Activated CD4-positive, alpha-beta T cell treated with anti-CD3 and anti-CD28 coated beads, Interleukin-2, amount 50 U/mL, for 4 hours (primary cell): ENCODE data around the gene GPAM.
"Not testable (repeated sequence)": the region's sequence is repeated elsewhere in the genome, so short reads cannot be mapped to it uniquely, and the experiment has no call there.

ENCODE experiments used
- DNase-seq, 2 experiments: peaks; one replicate each; pipeline ENCODE4 v3.0.0-alpha.2; 2020

Gene GPAM

DNA sequence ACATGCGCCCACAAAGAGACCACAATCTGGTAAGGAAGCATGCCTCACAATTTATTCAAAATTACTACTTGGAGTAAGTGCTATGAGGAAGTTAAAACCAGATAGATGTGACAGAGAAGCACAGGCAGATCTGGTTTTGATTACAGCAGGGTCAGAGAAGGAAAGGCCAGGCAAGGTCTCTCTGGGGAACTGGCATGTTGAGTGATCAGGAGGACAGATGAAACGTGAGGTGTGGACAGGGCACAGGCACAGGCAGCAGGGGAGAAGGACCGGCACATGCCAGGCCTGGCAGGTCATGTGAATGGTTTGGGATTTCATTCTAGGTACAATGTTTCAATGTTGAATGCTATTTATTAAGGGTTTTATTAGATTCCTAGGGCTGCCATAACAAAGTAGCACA is 51.6 kb downstream of the GPAM start:
- DNase-seq: no peak

DNA sequence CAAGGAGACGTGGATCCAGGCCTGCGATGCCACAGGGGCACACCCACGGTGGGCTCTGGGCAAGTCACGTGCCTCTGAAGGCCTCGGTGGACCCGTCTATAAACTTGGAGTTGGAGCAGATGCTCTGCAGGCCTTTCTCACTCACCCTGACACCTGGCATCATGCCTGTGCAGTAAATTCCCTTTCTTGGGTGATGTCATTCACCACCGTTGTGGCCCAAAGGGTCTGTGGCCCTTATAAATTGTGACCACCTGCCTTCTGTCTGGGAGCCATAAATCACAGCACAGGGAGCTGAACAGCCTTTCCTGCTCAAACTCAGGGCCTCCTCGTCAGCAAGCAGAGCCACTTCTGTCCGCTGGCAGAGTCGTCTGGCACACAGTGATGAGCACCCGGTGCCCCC is 52.2 kb downstream of the GPAM start:
- DNase-seq: no peak

DNA sequence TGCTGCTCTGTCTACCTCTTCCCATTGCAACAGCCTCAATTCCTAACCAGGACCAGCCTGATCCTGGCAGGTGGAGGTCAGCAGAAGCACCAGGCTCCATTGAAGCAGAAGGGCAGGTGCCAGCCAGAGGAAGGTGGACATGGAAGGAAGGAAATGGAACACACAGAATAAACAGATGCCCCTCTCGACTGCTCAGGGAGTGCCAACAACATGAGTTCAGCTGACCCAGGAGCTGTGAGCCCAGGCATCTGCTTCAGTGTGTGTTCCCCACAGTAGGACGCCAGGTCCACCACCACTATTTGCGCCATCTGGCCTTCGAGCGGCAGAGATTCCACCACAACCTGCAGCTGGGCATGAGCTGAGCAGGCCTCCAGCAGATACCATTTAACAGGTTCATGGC is 56.7 kb downstream of the GPAM start:
- DNase-seq: no peak

DNA sequence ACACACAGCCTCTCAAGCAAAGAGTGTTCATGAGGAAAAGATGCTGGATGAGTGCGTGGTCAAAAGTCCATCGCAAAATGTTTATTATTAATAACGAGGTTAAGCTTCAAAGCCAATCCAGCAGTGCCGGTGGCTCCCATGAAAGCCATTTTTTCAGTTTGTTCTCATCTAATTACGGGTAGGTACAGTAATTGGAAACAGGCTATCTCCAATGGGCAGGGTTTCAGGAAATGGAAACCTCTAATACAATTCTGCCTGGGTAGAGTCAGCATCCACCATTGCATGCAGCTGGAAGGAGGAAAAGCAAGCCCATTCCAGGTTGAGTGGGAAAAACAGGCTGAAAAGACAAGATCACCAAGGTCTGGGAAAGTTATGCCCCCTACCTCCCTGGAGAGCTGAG is 57.4 kb downstream of the GPAM start:
- DNase-seq: no peak

DNA sequence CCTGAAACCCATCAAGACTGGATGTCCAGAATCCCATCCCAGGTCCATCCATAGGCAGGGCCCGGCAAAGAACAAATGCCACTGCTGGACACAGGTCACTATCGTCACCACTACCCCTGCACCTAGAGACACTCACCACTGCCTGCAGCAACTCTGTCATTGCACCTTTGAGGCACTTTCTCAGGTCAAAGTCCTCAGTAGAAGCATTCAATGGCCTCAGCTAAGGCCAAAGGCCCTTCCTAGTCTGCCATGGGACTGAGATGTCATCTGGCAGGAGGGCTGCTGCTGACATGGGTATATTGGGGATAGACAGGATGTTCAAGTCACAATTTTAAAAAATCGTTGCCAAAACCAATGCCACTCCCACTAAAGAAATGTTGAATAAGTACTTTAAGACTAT is 58.7 kb downstream of the GPAM start:
- no peak for DNase-seq

DNA sequence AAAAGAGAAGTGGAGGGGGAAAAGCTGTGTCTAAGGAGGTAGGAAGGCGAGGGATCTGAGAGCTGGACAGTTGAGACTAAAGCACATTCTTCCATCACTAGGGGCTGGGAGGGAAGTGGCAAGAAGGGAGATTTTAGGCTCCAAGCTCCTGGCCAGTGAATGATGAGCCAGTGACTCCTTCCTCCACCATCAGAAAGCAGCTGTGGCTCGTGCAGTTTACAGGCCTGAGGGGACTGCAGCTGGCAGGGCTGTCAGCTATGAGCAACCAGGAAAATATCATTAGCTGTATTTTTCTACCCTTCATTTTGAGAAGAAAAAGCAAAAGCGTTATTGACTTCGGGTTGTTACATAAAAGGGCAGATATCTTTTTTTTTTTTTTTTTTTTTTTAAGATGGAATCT is 60.7 kb downstream of the GPAM start:
- DNase-seq: no peak

DNA sequence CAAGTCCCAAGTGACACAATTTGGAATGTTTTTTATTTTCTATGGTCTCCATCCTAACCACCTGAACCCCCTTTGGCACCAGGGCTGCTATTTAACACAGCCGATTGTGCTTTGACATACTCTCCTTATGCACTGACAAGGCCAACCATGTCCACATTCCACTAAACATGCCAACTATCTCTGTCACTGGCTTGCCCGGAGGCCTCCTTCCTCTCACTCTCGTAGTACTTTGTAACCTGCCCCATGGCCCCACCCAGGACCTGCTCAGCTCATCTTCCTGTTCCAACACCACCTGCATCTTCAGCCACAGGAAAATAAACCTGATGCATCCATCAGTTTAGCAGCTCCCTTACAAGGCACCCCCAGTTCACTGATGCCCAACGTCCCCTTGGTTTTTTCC is 63.1 kb downstream of the GPAM start:
- no peak for DNase-seq

DNA sequence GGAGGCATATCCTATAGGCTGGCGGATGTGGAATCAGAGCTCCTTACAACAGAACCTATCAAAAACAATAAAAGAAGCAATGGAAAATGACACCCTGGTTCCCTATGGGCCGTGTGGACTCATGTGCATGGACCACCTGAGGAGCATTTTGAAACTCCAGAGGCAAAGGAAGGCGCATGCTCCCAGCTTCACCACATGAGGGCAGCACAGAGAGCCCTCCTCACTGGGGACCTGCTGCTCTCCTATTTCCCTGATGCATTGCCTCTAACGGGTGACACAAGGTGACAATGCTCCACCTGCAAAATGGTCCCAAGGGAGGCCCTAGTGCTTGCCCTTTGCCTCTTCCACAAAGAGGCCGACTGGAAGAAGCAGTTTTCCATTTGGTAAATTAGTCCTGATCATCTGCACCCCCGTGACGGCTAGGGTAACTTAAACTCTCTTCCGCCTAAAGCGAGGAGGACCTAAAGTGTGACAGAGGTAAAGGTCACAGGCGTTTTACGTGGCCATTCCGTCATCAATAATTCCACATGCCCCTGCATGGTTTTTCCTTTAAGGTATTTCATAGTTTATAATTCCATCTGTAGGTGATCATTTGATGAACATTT is 67.7 kb downstream of the GPAM start:
- peak; percentile 4 for DNase-seq

DNA sequence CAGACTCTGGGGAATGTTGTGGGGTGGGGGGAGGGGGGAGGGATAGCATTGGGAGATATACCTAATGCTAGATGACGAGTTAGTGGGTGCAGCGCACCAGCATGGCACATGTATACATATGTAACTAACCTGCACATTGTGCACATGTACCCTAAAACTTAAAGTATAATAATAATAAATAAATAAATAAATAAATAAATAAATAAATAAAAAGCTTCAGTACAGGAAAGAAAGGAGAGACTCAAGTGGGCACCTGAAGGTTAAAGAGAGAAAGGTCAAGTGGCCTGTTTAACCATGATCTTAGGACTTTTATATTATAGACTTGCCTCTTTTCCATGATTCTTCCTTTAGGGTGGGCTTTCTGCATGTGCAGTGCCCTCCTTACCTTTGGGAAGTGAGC is 73.8 kb downstream of the GPAM start:
- DNase-seq: not testable (repeated sequence)
